ENCODE results near the gene COBL. TPM values are rescaled to one million over a fixed set of nuclear protein-coding genes. Genes with fewer than 3 reads are reported as not detected.

The COBL gene
- total RNA-seq, 4 donors from 2014 or later, result 50.2 to 156 (median 65.1) TPM

DNA sequence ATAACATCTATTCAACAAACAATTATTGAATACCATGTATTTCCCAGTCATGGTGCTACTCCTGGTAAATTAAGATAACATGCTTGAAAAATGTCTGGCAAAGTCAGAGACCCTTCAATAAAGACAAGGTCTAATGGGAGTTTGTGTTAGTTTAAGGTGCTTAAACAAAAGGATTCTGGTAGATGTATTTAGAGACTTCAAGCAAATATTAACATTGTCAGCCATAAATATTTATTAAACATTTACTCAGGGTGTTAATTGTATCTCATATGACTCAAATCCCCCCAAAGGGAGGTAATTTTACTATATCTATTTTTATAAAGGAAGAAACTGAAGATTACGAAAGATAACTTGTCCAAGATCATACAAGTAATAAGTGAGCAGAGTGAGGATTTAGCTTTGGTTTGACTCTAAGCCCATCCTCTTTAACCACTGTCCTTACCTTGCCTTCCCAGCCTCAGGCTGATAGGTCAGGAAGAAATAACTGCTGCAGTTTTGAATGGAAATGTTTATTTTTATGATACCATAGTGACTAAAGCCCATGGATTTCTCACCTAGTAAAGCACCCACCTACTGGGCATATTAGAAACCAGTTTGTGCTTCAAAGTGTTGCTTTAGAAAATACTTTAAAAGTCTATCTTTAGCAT is 215.4 kb downstream of the COBL start:
- Histone ChIP-seq H3K4me1 (no peaks in the 10 kb centered on the region), H3K9me3 (peaks cover 4% of the 10 kb centered on the region), H3K4me3 (no peak overlapping the region), H3K27ac (no peak overlapping the region), H3K36me3 (no peaks in the 10 kb centered on the region), H3K27me3 (no peaks in the 10 kb centered on the region)
- WGBS, result 92% methylated on average over 1 of the region's 1 CpG
- DNase-seq (ENCODE audit: low spot score in 2 of 2), result no peak
- TF ChIP-seq EP300 (IDR thresholded peaks at IDR 0.05) (no peak), POLR2AphosphoS5 (IDR thresholded peaks at IDR 0.05) (no peak), POLR2A (IDR thresholded peaks at IDR 0.05) (no peak)
- TF ChIP-seq, protein P1, sequence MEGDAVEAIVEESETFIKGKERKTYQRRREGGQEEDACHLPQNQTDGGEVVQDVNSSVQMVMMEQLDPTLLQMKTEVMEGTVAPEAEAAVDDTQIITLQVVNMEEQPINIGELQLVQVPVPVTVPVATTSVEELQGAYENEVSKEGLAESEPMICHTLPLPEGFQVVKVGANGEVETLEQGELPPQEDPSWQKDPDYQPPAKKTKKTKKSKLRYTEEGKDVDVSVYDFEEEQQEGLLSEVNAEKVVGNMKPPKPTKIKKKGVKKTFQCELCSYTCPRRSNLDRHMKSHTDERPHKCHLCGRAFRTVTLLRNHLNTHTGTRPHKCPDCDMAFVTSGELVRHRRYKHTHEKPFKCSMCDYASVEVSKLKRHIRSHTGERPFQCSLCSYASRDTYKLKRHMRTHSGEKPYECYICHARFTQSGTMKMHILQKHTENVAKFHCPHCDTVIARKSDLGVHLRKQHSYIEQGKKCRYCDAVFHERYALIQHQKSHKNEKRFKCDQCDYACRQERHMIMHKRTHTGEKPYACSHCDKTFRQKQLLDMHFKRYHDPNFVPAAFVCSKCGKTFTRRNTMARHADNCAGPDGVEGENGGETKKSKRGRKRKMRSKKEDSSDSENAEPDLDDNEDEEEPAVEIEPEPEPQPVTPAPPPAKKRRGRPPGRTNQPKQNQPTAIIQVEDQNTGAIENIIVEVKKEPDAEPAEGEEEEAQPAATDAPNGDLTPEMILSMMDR (IDR thresholded peaks at IDR 0.05), result no peak

DNA sequence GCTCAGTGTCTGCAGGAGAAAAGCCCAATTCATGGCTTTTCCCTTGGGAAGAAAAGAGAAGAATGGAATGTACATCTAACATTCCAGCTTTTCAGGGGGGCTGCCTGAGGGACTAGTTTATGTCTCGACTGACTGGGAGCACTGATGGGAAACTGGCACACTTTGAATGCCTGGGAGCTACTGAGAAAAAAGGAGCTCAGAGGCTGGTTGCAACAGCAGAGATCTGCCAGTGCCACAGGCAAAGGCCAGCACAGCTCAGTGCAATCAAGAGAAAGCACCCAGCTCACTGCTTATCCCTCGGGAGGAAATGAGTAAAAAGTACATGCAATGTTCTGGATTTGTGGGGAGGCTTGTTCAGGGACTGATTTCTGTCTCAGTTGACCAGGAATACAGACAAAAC is 226.2 kb downstream of the COBL start:
- Histone ChIP-seq H3K4me1 (no peaks in the 10 kb centered on the region), H3K4me3 (no peak overlapping the region), H3K27ac (no peak overlapping the region), H3K9me3 (peaks cover 8% of the 10 kb centered on the region), H3K27me3 (no peaks in the 10 kb centered on the region), H3K36me3 (no peaks in the 10 kb centered on the region)
- no peak for TF ChIP-seq POLR2A (IDR thresholded peaks at IDR 0.05)
- TF ChIP-seq POLR2AphosphoS5 (IDR thresholded peaks at IDR 0.05), result no peak
- no peak for TF ChIP-seq EP300 (IDR thresholded peaks at IDR 0.05)
- TF ChIP-seq, protein P1 (IDR thresholded peaks at IDR 0.05), result no peak
- no peak for DNase-seq (ENCODE audit: low spot score in 2 of 2)
- 65% methylated on average over 2 of the region's 2 CpGs for WGBS

DNA sequence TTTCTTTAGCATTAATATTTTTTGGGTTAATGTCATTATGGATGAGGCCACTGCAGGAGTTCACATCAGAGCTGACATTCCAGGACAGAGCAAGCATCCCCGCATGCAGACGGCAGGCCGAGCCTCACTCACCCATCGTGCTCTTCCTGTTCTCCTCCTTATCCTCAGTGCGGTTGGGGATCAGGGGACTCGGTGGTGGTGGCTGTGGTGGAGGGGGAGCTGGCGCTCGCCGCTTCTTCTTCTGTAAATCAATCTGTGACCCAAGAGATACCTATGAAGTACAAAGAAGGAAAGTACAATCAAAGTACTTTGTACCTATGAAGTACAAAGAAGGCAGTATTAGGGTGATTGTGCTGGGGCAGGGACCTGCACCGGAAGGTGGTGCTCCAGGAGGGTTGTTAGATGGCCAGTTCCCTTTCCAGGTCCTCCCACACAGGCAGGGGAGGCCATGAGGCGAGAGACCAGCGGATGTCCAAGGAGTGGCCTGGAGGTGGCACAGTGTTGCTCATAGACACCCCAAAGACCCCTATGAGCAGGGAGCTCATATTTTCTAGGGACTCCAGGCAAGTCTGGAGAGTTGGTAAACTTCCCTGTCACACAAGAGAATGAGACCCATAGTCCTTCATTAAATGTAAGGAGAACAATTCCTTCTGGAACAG is 231.4 kb downstream of the COBL start:
- DNase-seq (ENCODE audit: low spot score in 2 of 2), result no peak
- no peak overlapping the region for H3K27ac ChIP-seq
- H3K9me3 ChIP-seq, result no peaks in the 10 kb centered on the region
- H3K4me1 ChIP-seq, result peaks cover 9% of the 10 kb centered on the region
- H3K36me3 ChIP-seq, result no peaks in the 10 kb centered on the region
- 98% methylated on average over 12 of the region's 12 CpGs for WGBS
- no peaks in the 10 kb centered on the region for H3K27me3 ChIP-seq
- no peak for TF ChIP-seq POLR2A (IDR thresholded peaks at IDR 0.05)
- TF ChIP-seq, protein P1 (IDR thresholded peaks at IDR 0.05), result no peak
- TF ChIP-seq EP300 (IDR thresholded peaks at IDR 0.05), result no peak
- no peak for TF ChIP-seq POLR2AphosphoS5 (IDR thresholded peaks at IDR 0.05)
- no peak overlapping the region for H3K4me3 ChIP-seq

DNA sequence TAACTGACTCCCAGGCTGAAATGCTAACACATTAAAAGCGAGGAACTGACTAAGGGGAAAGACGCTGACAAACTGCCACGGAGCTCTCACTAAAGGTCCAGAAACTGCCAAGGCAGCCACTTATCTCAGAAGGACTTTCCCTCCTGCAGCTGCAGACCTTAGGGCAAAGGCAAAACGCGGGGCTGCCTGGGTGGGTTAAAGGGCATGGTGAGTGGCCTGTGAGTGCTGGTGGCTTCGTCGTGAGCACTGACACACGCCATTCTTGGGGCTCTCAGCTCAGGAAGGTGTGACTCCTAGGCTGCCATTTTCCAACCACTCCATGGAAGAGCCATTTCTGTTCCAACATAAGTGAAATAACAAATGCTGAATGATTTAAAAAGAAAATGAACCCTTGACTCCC is 232.5 kb downstream of the COBL start:
- TF ChIP-seq, protein P1 (IDR thresholded peaks at IDR 0.05), result no peak
- TF ChIP-seq EP300 (IDR thresholded peaks at IDR 0.05) (no peak), POLR2AphosphoS5 (IDR thresholded peaks at IDR 0.05) (no peak)
- Histone ChIP-seq H3K4me1 (peaks cover 13% of the 10 kb centered on the region), H3K27me3 (no peaks in the 10 kb centered on the region), H3K36me3 (no peaks in the 10 kb centered on the region), H3K27ac (no peak overlapping the region), H3K4me3 (no peak overlapping the region), H3K9me3 (no peaks in the 10 kb centered on the region)
- DNase-seq (ENCODE audit: low spot score in 2 of 2), result no peak
- 90% methylated on average over 8 of the region's 8 CpGs for WGBS

DNA sequence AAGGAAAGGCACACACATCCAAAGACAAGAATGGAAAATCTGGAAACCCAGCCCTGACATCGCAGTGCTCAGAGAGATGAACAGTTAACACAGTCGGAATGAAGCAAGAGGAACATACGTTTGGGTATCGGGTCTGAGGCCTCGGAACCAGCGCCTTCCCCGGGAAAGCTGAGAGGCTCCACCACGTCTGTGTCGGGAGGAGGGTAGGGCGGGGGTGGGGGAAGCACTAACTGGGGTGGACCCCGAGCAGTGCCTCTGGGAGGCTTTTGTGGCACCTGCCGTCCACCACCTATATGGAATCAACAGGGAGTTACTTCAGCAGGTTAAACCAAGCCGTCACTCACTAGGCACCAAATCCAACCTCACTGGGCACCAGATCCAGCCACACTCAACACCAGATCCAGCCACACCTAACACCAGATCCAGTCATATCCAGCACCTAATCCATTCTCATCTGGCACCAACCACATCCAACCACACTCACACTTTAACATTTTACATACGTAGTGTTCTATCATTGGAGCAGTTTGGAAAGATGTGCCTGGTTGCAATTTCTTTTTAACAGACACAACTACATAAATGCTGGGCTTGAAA is 233.6 kb downstream of the COBL start:
- no peak for DNase-seq (ENCODE audit: low spot score in 2 of 2)
- no peak overlapping the region for H3K4me3 ChIP-seq
- peaks cover 13% of the 10 kb centered on the region for H3K4me1 ChIP-seq
- no peaks in the 10 kb centered on the region for H3K9me3 ChIP-seq
- H3K27ac ChIP-seq, result no peak overlapping the region
- 85% methylated on average over 14 of the region's 14 CpGs for WGBS
- H3K36me3 ChIP-seq, result no peaks in the 10 kb centered on the region
- no peak for TF ChIP-seq POLR2A (IDR thresholded peaks at IDR 0.05)
- TF ChIP-seq, protein P1 (IDR thresholded peaks at IDR 0.05), result no peak
- TF ChIP-seq EP300 (IDR thresholded peaks at IDR 0.05), result no peak
- TF ChIP-seq POLR2AphosphoS5 (IDR thresholded peaks at IDR 0.05), result no peak
- H3K27me3 ChIP-seq, result no peaks in the 10 kb centered on the region

Data from suprapubic skin (tissue), 4 donors.